Measurements from ENCODE around the gene LIPC. TPM values are rescaled to one million over a fixed set of nuclear protein-coding genes. Genes with fewer than 3 reads are reported as not detected.

The LIPC gene
- total and polyA plus RNA-seq, 9 of the 15 experiments (the other 6 are each of a cell fraction or from before 2014, with no cell fraction given) = 0.07 to 0.41 (median 0.11) TPM; not detected in 2

- TF ChIP-seq ZFP36 (IDR thresholded peaks at IDR 0.05; ENCODE audit: low read depth, low read length, partially characterized antibody) = no peak
- TF ChIP-seq BRF1 (IDR thresholded peaks at IDR 0.05; ENCODE audit: borderline replicate concordance, extremely low read depth, insufficient read length) = no peak
- no peak for TF ChIP-seq NR2C1 (IDR thresholded peaks at IDR 0.05)
- 0 out of 2 replicates have a peak, but pooled peaks have one; percentile 7 for TF ChIP-seq NR2C1 (tag; IDR thresholded peaks at IDR 0.05)
- no peak for TF ChIP-seq SMAD3 (CRISPR knock-in tag; conservative IDR thresholded peaks at IDR 0.05)
- TF ChIP-seq ZNF584 (CRISPR knock-in tag; IDR thresholded peaks at IDR 0.05; ENCODE audit: low read depth) = no peak
Measured at GRCh38 chr15:58442122-58442521, 10.3 kb downstream of the LIPC start (continued).

GRCh38 chr15:58443308-58443707, 11.5 kb downstream of the LIPC start:
- Histone ChIP-seq H3K79me2 (ENCODE audit: control insufficient read depth, insufficient read depth, low read length) (no peaks in the 10 kb centered on the region), H2AFZ (ENCODE audit: low read depth, low read length) (no peak overlapping the region), H3K9me3 (replicated peaks; ENCODE audit: control insufficient read depth, insufficient read depth, low read depth, low read length) (no peaks in the 10 kb centered on the region), H3K9me1 (ENCODE audit: control insufficient read depth, insufficient read depth, low read length) (no peaks in the 10 kb centered on the region), H4K20me1 (replicated peaks; ENCODE audit: control insufficient read depth, insufficient read depth, low read length) (no peaks in the 10 kb centered on the region), H3K27me3 (ENCODE audit: control insufficient read depth in 2 of 2, insufficient read depth in 2 of 2, low read length in 2 of 2) (no peaks in the 10 kb centered on the region), H3K36me3 (ENCODE audit: control insufficient read depth, insufficient read depth, low read length) (no peaks in the 10 kb centered on the region), H3K4me2 (ENCODE audit: insufficient read depth, low read length) (no peak overlapping the region), H3K4me1 (replicated peaks in 1 of 2; ENCODE audit: control insufficient read depth in 2 of 2, insufficient read depth in 2 of 2, low read length in 2 of 2) (peaks cover 7 to 26% of the 10 kb centered on the region in 2 experiments), H3K9ac (ENCODE audit: insufficient read depth in 1 of 2, low read depth in 2 of 2, low read length in 2 of 2) (no peak overlapping the region), H3K4me3 (no peak overlapping the region), H3K27ac (ENCODE audit: extremely low read depth, low read depth, low read length) (no peak overlapping the region)
- FAIRE-seq (no peak), DNase-seq (ENCODE audit: extremely low read depth in 1 of 4, low spot score in 3 of 4) (no peak), ATAC-seq (no peak)
- BruUV-seq (replicated peaks) = no TSS peak
- WGBS (ENCODE audit: insufficient coverage, low coverage, missing lambda C conversion rate) = 81% methylated on average over 4 of the region's 4 CpGs
- in situ Hi-C loops (cut with MboI) (no loop called here), intact Hi-C loops (cut with micrococcal nuclease) (no loop called here)
- ChIA-PET CTCF (ENCODE audit: low intra/inter-chr PET ratio) (no interaction called here), POLR2A (no interaction called here)
- TF ChIP-seq ARNT (IDR thresholded peaks at IDR 0.05) = no peak
- TF ChIP-seq CEBPB (tag; IDR thresholded peaks at IDR 0.05) = peak; percentile 38; the same call in 1 of the 2 replicates
